GM21619 (cell line): ENCODE results near the gene GALK1.
"Not testable (repeated sequence)": the region's sequence is repeated elsewhere in the genome, so short reads cannot be mapped to it uniquely, and the experiment has no call there.

ENCODE experiments used
- ATAC-seq: cut with Tn5 transposase; IDR thresholded peaks from one replicate; pipeline ENCODE4 v1.9.1; 2021; ENCODE audit not compliant: unreplicated experiment

GALK1 gene

DNA sequence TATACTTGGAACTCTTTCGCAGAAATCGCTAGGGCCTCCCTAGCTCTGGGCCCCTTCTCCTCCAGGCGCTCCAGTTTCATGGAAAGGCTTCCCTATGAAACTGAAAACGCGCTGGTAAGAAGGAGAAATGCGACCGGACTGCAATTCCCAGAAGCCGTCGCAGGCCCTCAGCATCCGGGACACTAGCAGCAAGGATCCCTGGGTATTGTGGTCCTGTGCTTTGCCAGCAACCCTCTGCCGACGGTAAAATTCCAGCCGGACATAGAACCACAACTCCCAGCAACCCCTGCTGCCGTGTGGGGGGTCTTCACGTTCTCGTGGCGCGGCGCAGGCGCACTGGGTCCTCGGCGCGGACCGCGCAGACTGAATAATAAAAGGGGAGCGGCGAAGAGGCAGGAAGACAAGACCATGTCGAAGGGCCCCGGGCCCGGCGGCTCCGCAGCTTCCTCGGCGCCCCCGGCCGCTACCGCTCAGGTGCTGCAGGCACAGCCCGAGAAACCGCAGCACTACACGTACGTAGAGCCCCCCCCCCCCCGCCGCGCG is 19.6 kb upstream of the GALK1 start, which contains the start of gene UNK:
Gene UNK, plus strand, starts transcription at position 334 of the 543 bp plus-strand sequence. Its CDS starts 75 bp downstream, at position 409.
- ATAC-seq = peak; percentile 56

DNA sequence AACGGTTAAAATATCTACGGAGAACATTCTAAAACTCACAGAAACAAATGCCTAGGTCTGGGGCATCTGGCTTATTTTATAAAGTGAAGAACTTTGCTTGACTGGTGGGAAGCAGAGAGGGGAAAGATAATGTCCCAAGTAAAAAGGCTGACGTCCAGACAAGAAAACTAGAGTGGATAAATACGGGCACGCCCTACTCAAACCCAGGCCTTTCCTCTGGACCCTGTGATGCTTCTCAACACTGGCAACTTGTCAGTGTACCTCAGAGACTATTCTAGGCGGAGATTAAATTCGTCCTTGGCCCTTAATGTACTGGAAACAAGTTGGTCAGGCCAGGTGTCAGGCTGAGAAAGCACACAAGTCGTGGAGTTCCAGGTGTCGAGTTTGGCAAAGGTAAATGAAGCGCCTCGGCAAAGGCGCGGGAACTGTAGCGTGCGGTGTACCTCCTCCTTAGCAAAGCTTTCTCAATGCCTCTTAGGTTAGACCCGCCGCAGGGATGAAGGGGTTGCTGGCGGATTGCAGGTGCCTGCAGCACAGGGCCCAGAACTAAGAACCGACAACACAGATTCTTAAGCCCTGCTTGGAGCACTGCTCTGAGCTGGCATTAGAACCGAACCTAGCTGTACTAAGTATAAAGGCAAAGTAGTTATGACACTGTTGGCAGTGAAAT is 18.9 kb upstream of the GALK1 start:
- peak; percentile 1 for ATAC-seq

DNA sequence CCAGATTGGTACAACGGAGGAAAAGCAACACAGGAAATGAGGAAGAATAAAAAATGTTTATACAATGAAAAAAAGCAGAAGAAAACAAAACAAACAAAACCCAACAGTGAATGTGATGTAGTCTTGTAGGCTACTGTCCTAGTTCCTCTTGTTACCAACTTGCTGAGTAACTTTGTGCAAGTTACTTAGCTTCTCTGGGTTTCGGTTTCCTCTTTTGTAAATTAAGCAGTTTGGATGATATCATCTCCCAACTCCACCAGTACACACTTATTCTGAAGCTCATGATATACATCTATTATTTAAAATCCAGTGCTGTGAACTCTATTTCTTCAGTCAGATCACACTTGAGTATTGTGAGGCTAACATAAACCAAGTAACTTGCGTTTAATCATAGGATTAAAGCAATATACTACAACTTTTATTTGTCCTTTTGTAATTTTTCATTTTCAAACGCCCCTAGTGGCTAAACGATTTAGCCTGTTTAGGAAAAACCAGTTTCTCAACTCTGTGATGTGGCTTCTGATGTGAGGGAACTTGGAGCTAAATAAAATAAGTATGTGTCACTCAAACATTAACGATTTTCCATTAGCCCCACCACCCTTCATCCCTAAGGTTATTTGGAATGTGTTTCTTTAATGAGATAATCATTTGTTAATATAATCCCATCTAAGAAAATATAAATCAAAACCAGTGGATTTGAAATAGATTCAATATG is 18.2 kb upstream of the GALK1 start:
- no peak for ATAC-seq

DNA sequence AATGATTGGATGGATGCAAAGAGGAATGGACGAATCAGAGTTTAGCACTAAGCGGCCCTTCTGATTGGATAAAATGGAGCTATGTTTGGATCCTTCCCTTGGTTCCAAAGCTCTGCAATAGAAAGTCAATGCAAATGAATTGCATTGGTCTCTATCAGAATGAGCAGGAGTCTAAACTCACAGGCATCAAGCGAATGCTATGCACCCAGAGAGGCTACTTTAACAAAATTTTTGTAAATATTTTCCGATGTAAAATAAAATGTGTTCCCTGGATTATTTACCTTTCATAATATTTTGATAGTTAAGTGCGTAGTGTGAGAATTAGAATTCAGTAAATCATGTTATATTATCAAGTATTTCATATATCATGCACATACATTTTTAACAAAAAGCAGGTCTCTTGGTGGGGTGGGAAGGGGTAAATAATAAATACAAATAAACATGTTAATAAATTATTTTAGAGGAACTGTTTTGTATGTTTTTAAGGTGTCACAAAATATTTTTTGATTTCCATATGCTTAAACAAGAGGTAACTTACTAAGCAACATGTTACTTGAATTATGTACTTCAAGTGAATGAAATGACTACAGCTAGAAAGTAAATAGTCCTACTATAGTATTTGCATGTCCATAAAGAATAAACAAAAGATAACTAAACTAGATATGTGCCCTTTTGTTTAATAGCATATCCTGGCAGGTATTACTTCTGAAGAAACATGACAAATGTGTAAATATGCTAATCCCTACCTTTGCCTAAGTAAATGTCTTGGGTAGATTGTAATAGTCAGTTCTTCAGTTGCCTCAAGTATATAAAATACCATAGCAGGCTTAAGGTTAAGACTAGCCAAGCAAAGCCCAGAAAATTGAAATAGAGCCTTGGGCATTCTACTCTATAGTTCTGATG is 15.2 kb upstream of the GALK1 start:
- ATAC-seq = no peak

DNA sequence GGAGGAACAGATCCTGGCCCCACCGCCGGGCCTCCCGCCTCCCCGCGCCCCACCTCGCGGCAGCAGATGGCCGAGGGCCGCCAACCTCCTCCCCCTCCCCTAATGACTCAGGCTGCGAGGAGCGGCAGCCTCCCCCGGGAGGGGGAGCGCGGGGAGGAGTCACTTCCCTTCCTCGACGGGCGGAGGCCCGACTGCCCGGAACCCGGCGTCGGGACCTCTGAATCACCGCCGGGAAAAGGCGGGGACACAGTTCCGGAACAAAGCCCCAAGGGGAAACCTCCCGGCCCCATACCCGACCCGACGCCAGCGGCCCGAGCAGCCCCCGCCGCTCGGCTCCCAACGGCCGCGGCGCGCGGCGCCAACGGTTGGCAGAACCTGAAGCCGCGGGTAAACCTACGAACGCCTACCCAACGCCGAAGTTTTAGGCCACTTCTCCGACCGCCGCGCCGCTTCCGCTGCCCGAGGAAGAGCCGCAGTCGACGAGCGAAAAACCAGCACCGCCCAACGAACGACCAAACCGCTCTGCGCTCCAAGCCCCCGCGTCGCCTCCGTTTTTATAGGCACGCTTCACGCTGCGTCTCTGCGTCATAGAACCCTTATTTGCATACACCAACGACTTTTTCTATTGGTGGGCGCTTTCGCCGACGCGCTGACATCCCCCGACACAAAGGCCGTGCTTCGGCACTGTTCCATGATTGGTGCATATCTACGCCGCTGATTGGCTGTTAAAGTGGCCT is 14.4 kb upstream of the GALK1 start:
- ATAC-seq = peak; percentile 59

DNA sequence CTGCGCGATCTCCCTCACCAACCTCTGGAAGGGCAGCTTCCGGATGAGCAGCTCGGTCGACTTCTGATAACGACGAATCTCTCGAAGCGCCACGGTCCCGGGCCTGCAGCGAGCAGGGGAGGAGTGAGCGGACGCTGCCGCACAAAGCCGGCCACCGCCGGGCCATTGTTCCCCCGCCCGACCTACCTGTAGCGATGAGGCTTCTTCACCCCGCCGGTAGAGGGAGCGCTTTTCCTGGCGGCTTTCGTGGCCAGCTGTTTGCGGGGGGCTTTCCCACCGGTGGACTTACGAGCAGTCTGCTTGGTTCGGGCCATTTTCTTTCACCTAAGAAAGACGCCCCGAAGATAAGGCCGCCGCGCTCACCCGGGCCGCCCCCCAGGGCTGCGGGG is 13.9 kb upstream of the GALK1 start:
- no peak for ATAC-seq

DNA sequence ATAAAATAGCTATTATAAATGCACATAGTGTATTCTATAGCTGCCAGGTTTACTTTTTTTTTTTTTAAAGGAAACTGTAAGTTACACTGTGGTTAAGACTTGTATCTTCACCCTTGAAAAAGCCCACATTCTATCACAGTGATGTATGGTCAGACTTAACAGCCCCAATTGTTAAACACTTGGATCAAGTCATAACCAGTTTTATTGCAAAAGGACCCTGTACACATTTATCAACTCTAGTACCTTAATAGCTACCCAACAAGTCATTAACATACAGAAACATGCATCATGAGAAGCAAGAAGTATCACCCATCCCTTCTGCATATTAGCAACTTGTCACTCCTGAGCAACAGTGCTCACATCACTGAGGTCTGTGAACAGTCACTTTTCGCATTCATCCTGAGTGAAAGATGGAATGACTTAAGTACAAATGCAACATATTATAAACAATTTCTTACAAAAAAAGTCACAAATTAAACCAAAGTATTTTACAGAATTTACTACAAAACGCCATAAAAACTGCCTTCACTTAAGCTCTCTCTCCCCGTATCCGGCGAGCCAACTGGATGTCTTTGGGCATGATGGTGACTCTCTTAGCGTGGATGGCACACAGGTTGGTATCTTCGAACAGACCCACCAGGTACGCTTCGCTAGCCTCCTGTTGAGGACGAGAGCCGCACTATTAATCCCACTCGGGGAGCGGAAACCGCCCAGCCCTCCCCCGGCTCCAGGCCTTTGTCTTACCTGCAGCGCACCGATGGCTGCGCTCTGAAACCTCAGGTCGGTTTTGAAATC is 13.3 kb upstream of the GALK1 start:
- not testable (repeated sequence) for ATAC-seq

DNA sequence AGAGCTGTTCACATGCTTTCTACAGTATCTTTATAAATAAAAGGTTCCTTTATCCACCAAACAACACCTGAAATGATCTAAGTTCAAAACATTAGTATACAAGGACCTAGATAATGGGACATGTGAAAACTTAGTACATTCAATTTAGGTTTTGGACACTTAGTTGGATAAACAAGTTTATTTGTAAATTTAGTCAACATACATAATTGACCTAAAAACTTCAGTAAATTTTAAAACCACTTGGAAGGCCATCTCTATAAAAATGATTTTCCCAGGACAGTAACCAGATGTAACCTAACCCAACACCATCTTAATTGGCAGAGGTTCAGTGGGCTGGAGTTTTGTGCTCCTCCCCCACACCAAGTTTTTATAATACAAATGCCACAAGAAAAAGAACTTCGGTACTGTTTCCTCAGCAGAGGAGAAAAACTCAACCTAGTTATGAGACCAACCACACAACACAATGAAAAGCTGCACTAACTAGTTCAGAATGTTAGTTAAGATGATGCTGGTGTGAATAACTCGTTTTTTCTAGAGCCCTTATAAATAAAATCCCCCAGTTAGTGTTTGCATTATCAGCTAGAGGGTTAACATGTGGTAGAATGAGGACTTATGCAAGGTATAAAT is 12.4 kb upstream of the GALK1 start:
- no peak for ATAC-seq

DNA sequence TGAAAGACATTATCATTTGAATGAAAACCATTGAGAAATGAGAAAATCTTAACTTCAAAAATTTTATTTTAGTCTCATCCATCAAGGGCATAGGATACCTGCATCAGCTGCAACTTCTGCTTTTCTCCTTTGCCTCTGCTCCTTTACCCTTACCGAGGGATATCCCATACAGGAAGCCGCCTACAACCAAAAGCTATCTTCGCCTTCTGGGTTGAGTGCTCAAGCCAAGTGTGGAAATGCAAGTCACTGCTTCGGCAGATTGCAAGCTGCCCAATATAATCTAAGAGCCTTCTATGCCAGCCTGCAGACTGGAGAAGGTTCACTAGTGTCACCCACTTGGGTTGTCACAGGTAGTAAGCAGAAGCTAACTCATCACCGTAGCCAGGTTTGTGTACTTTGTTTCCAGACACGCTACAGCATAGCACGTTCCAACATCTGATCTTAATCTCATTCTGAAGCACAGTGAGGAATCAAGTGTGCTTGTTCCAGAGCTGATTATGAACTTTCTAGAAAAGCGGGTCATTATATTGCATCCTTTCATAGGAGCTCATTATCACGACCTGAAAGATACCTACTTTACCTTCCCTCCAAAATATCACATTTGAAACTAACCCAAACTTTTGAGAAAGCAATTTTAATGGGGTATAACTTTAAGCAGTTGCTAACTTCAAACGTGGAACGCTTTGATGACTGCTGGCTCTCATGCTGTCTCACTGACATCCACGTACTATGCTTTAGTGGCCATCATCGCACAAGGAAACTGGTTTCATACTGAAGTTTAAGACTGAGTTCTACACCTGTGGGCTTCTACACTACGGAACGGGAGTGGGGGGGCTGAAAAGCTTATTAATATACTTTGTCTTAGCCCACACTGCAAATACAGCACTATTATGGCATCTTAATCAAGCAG is 11.6 kb upstream of the GALK1 start:
- ATAC-seq = no peak

DNA sequence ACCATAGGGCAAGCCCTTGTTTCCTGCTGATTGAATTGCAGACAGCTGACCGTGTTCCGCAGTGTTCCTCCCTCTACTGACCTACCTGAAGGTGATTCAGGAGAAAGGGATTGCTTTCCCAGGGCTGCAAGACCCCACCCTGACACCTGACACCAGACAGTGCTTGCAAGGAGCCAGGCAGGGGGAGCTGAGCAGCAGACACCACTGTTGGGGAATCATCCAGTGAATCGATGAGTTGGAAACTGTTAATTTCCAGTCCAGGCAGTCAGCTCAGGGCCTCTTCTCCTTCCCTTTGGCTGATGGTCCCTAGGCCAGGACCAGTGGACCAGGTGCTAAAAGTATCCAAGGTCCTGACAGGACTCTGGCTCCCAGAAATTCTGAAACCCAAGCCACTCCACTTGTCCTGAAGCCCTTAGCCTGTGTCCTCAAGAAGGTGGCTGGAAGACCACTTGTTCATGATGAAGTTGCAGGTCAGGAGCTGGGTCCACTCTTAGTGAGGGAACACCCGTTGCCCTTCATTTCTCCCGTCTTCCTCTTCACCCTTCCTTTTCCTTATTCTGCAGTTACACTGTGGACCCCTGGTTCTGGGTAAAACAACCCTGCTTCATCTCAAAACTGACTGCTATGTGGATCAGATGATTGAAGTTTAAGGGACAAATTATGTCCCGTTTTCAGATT is 10.1 kb upstream of the GALK1 start:
- ATAC-seq = no peak

DNA sequence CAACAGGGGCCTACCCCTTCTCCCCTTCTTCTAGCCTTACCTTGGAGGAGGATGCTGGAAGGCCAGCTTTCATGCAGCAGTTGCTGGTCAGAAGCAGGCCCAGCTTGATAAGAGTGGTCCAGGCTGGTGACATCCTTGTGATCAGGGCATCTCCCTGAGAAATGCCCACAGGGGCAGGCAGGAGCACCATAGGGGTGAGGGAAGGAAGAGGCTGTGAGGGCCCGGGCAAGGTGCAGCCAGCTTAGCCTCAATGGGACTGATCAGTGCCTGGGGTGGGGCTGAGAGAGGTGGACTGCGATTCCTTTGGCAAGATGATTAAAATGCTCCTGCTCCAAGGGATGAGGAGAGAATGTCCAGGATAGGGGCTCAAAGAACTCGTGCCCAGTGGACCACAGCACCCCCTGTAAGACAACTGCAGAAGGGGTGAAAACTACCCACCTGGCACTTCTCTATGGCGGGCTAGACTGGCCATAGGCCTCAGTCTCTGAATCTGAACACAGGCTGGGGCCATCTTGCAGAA is 9.5 kb upstream of the GALK1 start:
- no peak for ATAC-seq

DNA sequence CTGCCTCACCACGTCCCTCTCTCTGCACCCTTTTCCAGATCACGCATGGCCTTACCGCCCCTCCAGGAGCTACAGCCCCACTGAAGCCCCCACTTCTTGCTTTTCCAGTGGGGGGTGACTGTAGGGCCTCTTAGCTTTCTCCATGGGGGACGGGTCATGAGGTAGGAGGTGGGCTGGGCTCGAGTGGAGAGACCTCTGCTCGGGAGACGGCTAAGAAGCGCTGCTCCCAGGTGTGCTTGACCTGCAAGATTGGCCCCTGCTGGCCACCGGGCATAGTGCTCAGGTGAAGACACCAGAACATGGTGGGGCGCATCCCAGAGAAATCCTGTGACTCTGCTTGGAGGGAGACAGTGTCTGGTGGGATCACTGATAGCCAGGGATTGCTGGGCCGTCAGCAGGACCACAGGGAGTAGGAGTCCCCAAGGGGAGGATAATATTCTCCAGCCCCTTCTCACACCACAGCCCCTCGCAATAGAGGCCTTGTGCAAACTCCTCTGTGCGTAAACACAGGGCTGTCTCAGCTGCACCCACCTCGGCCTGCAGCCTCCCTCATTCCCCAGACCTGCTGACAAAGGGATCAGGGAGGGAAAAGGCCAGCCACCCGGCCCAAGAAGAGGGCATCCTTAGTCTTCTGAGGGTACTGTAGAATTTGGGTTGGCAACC is 8.9 kb upstream of the GALK1 start:
- ATAC-seq = no peak

DNA sequence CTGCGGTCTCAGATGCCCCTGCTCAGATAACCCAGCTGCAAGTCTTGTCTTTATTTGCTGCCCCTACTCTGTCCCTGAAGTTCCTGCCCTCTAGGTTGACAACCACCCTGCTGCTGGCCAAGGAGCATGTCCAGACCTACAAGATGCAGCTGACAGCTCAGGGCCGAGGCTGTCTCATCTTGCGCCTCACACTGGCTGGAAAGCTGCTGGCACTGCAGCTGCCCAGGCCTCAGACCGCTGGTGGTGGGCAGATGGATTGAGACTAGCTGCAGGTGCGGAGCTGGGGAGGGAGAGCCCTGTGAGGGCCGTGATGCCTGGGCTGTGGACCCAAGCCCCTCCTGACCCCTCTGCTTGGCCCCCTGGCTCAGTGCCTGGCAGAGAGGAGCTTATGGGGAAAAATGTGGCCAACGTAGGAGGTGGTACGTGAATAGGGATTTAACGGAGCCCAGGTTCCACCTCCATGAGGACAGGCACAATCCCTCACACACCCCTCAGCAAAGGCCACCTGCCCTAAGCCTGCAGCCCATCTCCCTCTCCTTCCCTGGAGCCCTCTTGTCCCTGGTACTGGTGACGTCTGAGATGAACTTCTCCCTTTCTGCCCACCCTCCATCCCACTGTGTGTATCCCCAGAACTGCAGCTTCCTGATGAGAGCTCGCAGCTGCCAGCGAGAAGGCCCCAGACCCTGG is 8.3 kb upstream of the GALK1 start:
- ATAC-seq = no peak

DNA sequence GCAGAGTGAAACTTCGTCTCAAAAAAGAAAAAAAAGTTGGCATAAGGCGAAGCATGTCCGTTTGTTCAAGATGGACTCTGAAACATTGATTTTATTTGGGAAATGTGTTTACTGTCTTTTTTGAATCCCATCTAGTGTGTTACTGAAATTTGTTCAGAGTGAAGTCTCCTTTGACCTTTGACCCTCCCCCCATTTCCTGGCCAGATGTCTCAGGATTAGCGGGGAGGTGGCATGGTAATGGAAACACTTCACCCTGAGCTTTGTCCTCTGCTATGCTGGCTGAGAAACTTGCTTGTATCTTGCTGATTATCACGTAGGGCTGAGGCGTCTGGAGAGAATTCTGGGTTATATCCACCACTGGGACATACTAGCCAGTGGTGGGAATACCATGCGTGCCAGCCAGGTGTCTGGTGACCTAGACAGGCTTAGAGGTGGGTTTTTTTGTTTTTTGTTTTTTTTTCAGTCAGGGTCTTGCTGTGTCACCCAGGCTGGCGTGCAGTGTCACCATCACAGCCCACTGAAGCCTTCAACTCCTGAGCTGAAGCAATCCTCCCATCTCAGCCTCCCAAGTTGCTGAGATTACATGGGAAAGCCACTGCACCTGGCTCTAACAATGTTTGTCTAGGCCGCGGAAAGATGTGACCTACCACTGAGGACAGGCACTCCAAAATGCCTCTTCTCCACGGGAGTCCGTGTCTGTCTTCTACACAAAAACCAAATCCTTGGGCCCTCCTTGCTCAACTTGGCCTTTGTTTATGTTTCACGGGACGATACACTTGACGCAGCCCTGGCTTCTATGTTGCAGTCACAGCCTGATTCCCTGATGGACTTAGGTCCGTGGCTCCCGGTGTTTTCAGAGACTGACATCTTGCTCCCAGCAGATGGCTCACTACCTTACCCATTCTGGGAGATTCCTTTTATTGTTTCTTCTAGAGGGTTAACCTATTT is 6.6 kb upstream of the GALK1 start:
- ATAC-seq = no peak

DNA sequence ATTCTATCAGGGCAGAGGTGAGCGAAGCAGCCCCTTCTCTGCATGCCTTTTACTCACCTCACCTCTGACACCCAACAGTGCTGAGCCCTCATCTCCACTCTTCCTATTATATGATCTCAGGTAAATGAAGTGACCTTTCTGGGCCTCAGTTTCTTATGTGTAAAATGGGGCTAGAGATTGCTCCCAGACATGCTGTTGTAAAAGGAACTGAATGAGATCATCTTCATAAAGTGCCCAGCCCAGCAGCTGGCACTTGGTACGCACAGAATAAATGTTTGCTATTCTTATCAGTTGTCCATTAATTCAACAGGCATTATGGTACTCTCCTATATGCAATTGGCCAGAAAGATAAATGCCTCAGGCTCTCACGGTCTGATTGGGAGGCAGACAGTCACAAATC is 4.5 kb upstream of the GALK1 start:
- no peak for ATAC-seq
